GM23248 (cell line): ENCODE data around the gene H1-8.

Experiments
- EZH2 ChIP-seq: fragments of 200-600 bp; sonication (generic); IDR thresholded peaks from 2 replicates; pipeline ENCODE4 v1.6.1; 2018; ENCODE audit warnings: antibody characterized with exemption, mild to moderate bottlenecking; ENCODE audit not compliant: insufficient read depth, poor library complexity, severe bottlenecking
- EZH2phosphoT487 ChIP-seq: fragments of 200-600 bp; sonication (generic); IDR thresholded peaks from 2 replicates; pipeline ENCODE4 v1.6.1; 2018; ENCODE audit warnings: antibody characterized with exemption, moderate library complexity, mild to moderate bottlenecking, low read depth; ENCODE audit not compliant: insufficient read depth

DNA sequence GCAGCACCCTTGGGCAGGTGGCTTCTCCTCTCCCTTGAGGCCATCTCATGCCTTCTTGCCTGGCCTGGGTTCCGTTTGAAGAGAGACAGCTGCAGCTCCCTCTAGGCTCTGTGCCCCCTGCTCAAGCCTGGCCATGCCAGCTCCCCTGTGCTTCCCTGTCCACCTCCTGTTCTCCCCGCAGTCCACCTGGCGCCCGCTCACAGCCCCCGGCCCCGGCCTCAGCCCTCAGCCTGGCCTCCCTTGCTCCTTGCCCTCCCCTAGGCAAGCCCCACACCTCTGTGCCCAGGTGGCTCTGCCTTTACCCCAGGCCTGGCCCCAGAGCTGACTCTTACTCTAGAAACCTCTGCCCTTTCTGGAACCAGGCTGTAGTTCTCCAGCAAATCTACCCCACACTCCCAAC is 28.4 kb upstream of the H1-8 start:
- TF ChIP-seq EZH2 (no peak), EZH2phosphoT487 (no peak)
